GM12878 (cell line): Measurements from ENCODE around the gene EPHB1. TPM values are rescaled to one million over a fixed set of nuclear protein-coding genes. Genes with fewer than 3 reads are reported as not detected.

Experiments
- ATAC-seq: fragments of 200-7000 bp; cut with Tn5 transposase; 3 replicates; pipeline ENCODE4 v1.9.1; 2020; ENCODE audit warnings: mild to moderate bottlenecking, moderate library complexity
- BruUV-seq: library from RNA; stranded (reverse); fragments of 400-500 nt; replicated peaks from 2 replicates; lab custom pipeline; 2021; lab: Mats Ljungman, UMichigan
- CTCF ChIA-PET: fragments of 300-600 bp; sonication (Branson Sonifier 250); formaldehyde crosslinking; extraction: SDS; loops from one replicate; lab custom pipeline; 2021; ENCODE audit warnings: inconsistent platforms; lab: Yijun Ruan, JAX
- POLR2A ChIA-PET: fragments of 350-600 bp; formaldehyde crosslinking; extraction: SDS; loops from one replicate; lab custom pipeline; 2021; ENCODE audit warnings: inconsistent platforms; lab: Charles Lee
- RAD21 ChIA-PET: fragments of 300-600 bp; sonication (Branson Sonifier 250); formaldehyde crosslinking; loops from one replicate; lab custom pipeline; 2023; ENCODE audit warnings: antibody characterized with exemption; ENCODE audit not compliant: unreplicated experiment; lab: Charles Lee
- SMC1A ChIA-PET: fragments of 300-600 bp; sonication (Branson Sonifier 250); formaldehyde crosslinking; loops from one replicate; lab custom pipeline; 2023; ENCODE audit not compliant: unreplicated experiment, uncharacterized antibody; lab: Charles Lee
- DNase-seq: peaks from one replicate; pipeline ENCODE4 v3.0.0-alpha.2; 2011; ENCODE audit warnings: low read depth, low spot score
- FAIRE-seq: peaks from 3 replicates; lab custom pipeline; 2011; peaks lifted over from hg19 to GRCh38; lab: Jason Lieb, UNC
- H2AFZ ChIP-seq: 2 replicates; pipeline ENCODE4 v1.6.0; 2011; ENCODE audit warnings: low read depth, low read length, control low read depth; ENCODE audit not compliant: control insufficient read depth
- H3K27ac ChIP-seq: 2 replicates; pipeline ENCODE4 v1.5.1; 2011; ENCODE audit warnings: control low read depth; ENCODE audit not compliant: control insufficient read depth, insufficient read depth
- H3K27me3 ChIP-seq, 2 experiments: replicated peaks in 1 of 2; 2 replicates each; pipeline versions ENCODE4 v1.6.0 to v1.6.1; 2011; ENCODE audit warnings: low read length in 1 of 2; ENCODE audit not compliant: control insufficient read depth in 2 of 2, insufficient read depth in 2 of 2
- H3K36me3 ChIP-seq, 2 experiments: 2 replicates each; pipeline ENCODE4 v1.5.1; 2011; ENCODE audit warnings: low read length in 1 of 2; ENCODE audit not compliant: control insufficient read depth in 2 of 2, insufficient read depth in 2 of 2
- H3K4me1 ChIP-seq: 2 replicates; pipeline ENCODE4 v1.6.1; 2011; ENCODE audit warnings: mild to moderate bottlenecking, low read length, moderate library complexity, mixed read lengths; ENCODE audit not compliant: control insufficient read depth, insufficient read depth
- H3K4me2 ChIP-seq: 2 replicates; pipeline ENCODE4 v1.6.0; 2011; ENCODE audit warnings: control low read depth; ENCODE audit not compliant: control insufficient read depth, insufficient read depth
- H3K4me3 ChIP-seq: fragments of 200-600 bp; sonication (generic); 2 replicates; pipeline ENCODE4 v1.5.1; 2016
- H3K79me2 ChIP-seq: 2 replicates; pipeline ENCODE4 v1.6.0; 2011; ENCODE audit warnings: low read length; ENCODE audit not compliant: control insufficient read depth, insufficient read depth
- H3K9ac ChIP-seq: 2 replicates; pipeline ENCODE4 v1.8.0; 2011; ENCODE audit warnings: low read length, control low read depth, mixed read lengths; ENCODE audit not compliant: control insufficient read depth, insufficient read depth
- H3K9me3 ChIP-seq: replicated peaks from 3 replicates; pipeline ENCODE4 v1.5.1; 2011; ENCODE audit warnings: mild to moderate bottlenecking, low read length; ENCODE audit not compliant: control insufficient read depth, insufficient read depth
- H4K20me1 ChIP-seq: 2 replicates; pipeline ENCODE4 v1.6.0; 2011; ENCODE audit not compliant: control insufficient read depth, insufficient read depth
- ASH2L ChIP-seq: fragments of 300-600, 200-600 bp; sonication (generic); IDR thresholded peaks from 2 replicates; pipeline ENCODE4 v1.6.1; 2017; ENCODE audit warnings: low read depth, mild to moderate bottlenecking, borderline replicate concordance
- MYC ChIP-seq: IDR thresholded peaks from 2 replicates; pipeline ENCODE4 v1.6.1; 2011; ENCODE audit warnings: mild to moderate bottlenecking, low read length, moderate library complexity, inconsistent platforms; ENCODE audit not compliant: insufficient read depth, insufficient replicate concordance, insufficient read length, severe bottlenecking
- NFIC ChIP-seq: IDR thresholded peaks from 2 replicates; pipeline ENCODE4 v1.6.1; 2012; ENCODE audit warnings: low read depth, mild to moderate bottlenecking, inconsistent platforms, low read length, moderate library complexity
- USF2 ChIP-seq: IDR thresholded peaks from 2 replicates; pipeline ENCODE4 v1.6.1; 2011; ENCODE audit warnings: low read depth, low read length, improper control_type of control experiment, borderline replicate concordance
- WGBS: methylation state at CpG from one replicate; pipeline ENCODE4 v1.1.6; 2016; ENCODE audit warnings: low lambda C conversion rate; ENCODE audit not compliant: insufficient replicate concordance, insufficient coverage; ENCODE audit errors: missing lambda C conversion rate; 5-methylcytosine and 5-hydroxymethylcytosine counted together
- in situ Hi-C: fragments of 300-500 bp; cut with MboI; formaldehyde crosslinking; loops from 9 replicates; pipeline ENCODE4 v1.14.3; 2018; ENCODE audit warnings: mixed read lengths
- intact Hi-C: fragments of 100-400 bp; cut with micrococcal nuclease; formaldehyde crosslinking; loops from one replicate; pipeline ENCODE4 v1.14.2; 2022; ENCODE audit not compliant: unreplicated experiment
- polyA plus RNA-seq, 11 experiments: library from polyadenylated mRNA; depleted of rRNA in 4 of 11; unstranded in 6 of 11; stranded (reverse) in 5 of 11; fragments of >200 nt; fragmentation: Nextera tagmentation in 4 of 11; fragmentation: Illumina TruSeq in 1 of 11; extraction: Ambion mirVana in 4 of 11; extraction: Trizol in 1 of 11; gene quantifications; 1 replicate in 1 of 11; 2 replicates in 10 of 11; pipeline versions ENCODE4 v1.2.1 to v1.2.3, GENCODE V29; 2011 to 2016; ENCODE audit warnings: inconsistent platforms in 2 of 11, missing spikeins in 2 of 11, low read depth in 1 of 11
- total RNA-seq, 4 experiments: library from RNA; depleted of rRNA in 3 of 4; stranded (reverse); fragments of >200 nt in 3 of 4; fragmentation: Illumina TruSeq in 1 of 4; extraction: Trizol in 1 of 4; gene quantifications; 2 replicates each; pipeline versions ENCODE4 v1.2.1 to v1.2.3, GENCODE V29; 2013 to 2021

EPHB1 gene
- total and polyA plus RNA-seq, 10 of the 15 experiments (the other 5 are each of a cell fraction or from before 2014, with no cell fraction given) = 0.33 to 23.8 (median 1.2) TPM

DNA sequence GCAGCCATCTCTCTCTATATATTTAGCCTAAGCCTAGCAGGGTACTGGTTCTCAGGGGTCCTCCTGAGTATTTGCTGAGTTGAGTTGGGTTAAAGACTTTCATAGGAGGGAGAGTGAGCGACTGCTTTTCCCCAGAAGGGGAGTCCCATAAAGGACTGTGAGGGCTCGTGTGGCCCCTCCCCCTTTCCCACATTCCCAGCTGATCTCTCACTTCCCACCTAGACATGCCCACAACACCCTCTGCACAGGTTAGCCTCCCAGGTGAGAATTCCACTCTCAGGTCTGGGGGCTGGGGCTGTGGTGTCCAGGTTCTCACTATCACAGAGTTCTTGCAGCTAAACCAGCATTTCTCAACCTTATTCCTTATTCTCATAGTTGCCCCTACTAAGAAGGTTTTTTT is 15.8 kb downstream of the EPHB1 start:
- H3K27ac ChIP-seq = no peak overlapping the region
- no peak overlapping the region for H2AFZ ChIP-seq
- H3K4me3 ChIP-seq = no peak overlapping the region
- POLR2A ChIA-PET = interaction anchor here (0.9 to 2.7 kb wide), 2 partner anchors 10 to 12 kb away, joined by 3 to 7 read pairs; no protein-coding TSS in a partner anchor
- 30% methylated on average over 2 of the region's 2 CpGs for WGBS
- H3K9ac ChIP-seq = no peak overlapping the region
- no TSS peak for BruUV-seq
- intact Hi-C loops (no loop called here), in situ Hi-C loops (no loop called here)
- no peak for ATAC-seq
- TF ChIP-seq ASH2L (no peak), NFIC (no peak), USF2 (no peak), MYC (no peak)
- H3K4me2 ChIP-seq = no peak overlapping the region
- H3K36me3 ChIP-seq = peaks cover 0 to 1% of the 10 kb centered on the region in 2 experiments; a peak in 1 of 4 replicates
- SMC1A ChIA-PET = interaction anchor here (1.0 to 3.3 kb wide), 4 partner anchors 10 to 428 kb away, joined by 3 to 17 read pairs (median 6); no protein-coding TSS in a partner anchor
- no peaks in the 10 kb centered on the region for H3K9me3 ChIP-seq
- CTCF ChIA-PET = interaction anchor here (2.6 to 3.0 kb wide), 2 partner anchors 11 to 15 kb away, joined by 16 to 19 read pairs; partner anchors contain the start of gene EPHB1
- no peaks in the 10 kb centered on the region; the same call in 1 of the 2 replicates for H4K20me1 ChIP-seq
- RAD21 ChIA-PET = interaction anchor here (1.9 to 6.0 kb wide), 2 partner anchors 10 to 14 kb away, joined by 7 to 42 read pairs; partner anchors contain the start of gene EPHB1
- no peaks in the 10 kb centered on the region for H3K27me3 ChIP-seq
- FAIRE-seq = no peak
- no peak for DNase-seq
- H3K79me2 ChIP-seq = peaks cover 33% of the 10 kb centered on the region
- H3K4me1 ChIP-seq = peaks cover 9% of the 10 kb centered on the region
